ENCODE results near the gene DCUN1D3. TPM values are rescaled to one million over a fixed set of nuclear protein-coding genes. Genes with fewer than 3 reads are reported as not detected.
A peak's percentile ranks its signal among the peaks of the same experiment; 100 is the strongest.
"Not testable (repeated sequence)": the region's sequence is repeated elsewhere in the genome, so short reads cannot be mapped to it uniquely, and the experiment has no call there.

Gene DCUN1D3
- total RNA-seq, 2 experiments from 2014 or later: 4.2 to 5.1 TPM

GRCh38 chr16:20805684-20806167 is 94.4 kb downstream of the DCUN1D3 start:
- ATAC-seq; DNase-seq; H3K36me3 Mint-ChIP-seq (ENCODE audit: low read depth); POLR2A ChIA-PET; H3K27me3 Mint-ChIP-seq; H3K9me3 Mint-ChIP-seq (ENCODE audit: low read depth): not testable (repeated sequence)
- intact Hi-C loops (cut with DNase I, micrococcal nuclease): loop anchor here in 1 of 2 experiments (1.0 to 10.0 kb wide), 6 partner anchors 64 to 1569 kb away; partner anchors contain the start of genes CDR2, DCUN1D3, LYRM1 and THUMPD1
- Mint-ChIP-seq H3K4me1 (peaks cover 18% of the 10 kb centered on the region), H3K4me3 (peak overlapping the region; percentile 79), H3K27ac (peak overlapping the region; percentile 97)
- CTCF ChIA-PET: interaction anchor here (1.1 to 1.5 kb wide), 4 partner anchors 20 to 72 kb away, joined by 3 to 6 read pairs (median 4); no protein-coding TSS in a partner anchor

Other genes starting within 250 kb of the DCUN1D3 start
- gene ACSM1, start 202.7 kb downstream of the DCUN1D3 start, total RNA-seq: not detected
- gene THUMPD1, start 158.5 kb downstream of the DCUN1D3 start, total RNA-seq: 10 to 100 TPM; 38.0 to 48.2 TPM
- gene ACSM3, start 136.3 kb downstream of the DCUN1D3 start, total RNA-seq: 10 to 100 TPM; 17.6 to 21.8 TPM
- 10 to 100 TPM; 17.6 to 19.8 TPM for gene ERI2, start 93.9 kb downstream of the DCUN1D3 start, total RNA-seq
- 10 to 100 TPM; 17.9 to 20.4 TPM for gene REXO5, start 93.8 kb downstream of the DCUN1D3 start, total RNA-seq
- 10 to 100 TPM; 24.7 to 29.5 TPM for gene LYRM1, start 413 bp upstream of the DCUN1D3 start, total RNA-seq

Data from activated CD4-positive, alpha-beta T cell treated with anti-CD3 and anti-CD28 coated beads for 36 hours (primary cell).